Stimulated activated CD4-positive, alpha-beta T cell treated with anti-CD3 and anti-CD28 coated beads, TNF-alpha, amount 100 ng/mL, for 4 hours (primary cell): ENCODE measurements around the gene PEX11A.

Source experiments
- DNase-seq, 3 experiments: peaks; one replicate each; pipeline ENCODE4 v3.0.0-alpha.2; 2020; ENCODE audit warnings: low read depth in 3 of 3

The PEX11A gene

DNA sequence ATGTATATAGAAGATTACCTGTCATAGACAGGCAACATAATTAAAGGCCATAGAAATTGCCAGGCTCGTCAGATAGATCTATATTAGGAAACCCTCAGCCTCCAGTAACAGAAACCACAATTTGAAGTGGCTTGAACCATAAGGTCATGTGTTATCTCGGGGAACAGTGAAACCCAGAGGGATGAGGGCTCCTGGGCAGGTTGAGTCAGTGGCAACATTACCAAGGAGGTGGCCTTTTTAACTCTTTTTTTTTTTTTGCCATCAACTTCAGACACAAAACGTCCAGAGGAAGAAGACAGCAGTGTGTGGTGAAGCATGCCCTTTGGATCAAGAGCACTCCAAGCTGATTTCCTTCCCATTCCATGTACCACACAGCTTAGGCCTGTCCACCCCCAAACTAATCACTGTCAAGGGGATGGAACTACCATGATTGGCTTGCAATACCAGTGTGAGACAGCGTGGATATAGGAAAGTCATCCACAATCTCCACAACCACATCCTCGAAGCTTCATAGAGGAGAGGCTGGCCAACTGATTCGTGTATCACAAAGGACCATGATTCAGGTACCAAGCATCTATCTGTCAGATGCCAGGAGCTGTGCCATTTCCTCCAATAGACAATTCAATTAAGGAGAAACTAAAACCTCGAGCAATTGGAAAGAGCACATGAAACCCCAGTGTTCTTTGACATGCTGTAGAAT lies 34.3 kb downstream of the PEX11A start:
- DNase-seq: no peak

DNA sequence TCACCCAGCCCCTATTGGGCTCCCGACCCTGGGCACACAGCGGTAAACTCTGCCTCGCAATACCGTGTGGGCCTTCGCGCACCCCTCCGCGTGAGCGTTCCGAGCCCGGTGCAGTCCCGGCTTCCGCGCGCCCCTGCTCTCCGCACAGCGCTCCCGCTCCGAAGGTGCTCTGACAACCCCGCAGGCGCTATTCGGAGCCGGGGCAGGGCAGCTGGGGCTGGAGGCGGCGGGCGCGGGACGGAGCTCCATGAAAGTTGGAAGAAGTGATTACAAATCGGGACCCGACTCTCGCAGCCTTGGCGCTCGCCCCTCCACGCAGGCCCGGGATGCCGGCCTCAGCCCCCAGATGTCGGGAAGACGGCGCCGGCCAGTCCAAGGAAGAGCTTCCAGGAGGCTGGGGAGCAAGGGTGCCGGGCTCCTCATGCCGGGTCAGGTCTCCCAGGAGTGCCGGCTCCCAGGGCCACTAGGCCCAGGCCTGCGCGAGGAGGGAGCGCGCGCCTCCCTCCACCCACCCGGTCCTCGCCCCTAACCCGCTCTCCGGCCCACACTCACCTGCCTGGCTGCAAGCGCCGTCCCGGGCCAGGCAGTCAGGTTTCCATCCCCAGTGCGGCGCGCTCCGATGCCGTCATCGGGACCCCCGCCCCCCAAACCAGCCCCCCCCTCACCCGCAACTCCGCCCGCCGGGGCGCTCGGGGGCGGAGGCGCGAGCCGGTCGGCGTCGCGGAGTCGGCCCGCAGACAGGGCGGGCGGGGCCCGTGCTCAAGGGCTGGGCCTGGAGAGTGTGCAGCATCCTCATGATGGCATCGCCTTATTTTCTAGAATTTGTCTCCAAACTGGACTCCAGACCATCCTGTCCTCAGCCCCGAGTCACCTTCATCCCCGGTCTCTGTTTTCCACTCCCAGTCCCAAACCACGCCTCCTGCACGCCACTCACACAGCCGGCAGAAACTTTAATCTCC lies 35.4 kb downstream of the PEX11A start, which contains the start of gene KIF7:
Gene KIF7 (minus strand): TSS at position 621 of the 959 bp plus-strand sequence. CDS start 2,537 bp downstream, outside the sequence.
- DNase-seq: no peak

DNA sequence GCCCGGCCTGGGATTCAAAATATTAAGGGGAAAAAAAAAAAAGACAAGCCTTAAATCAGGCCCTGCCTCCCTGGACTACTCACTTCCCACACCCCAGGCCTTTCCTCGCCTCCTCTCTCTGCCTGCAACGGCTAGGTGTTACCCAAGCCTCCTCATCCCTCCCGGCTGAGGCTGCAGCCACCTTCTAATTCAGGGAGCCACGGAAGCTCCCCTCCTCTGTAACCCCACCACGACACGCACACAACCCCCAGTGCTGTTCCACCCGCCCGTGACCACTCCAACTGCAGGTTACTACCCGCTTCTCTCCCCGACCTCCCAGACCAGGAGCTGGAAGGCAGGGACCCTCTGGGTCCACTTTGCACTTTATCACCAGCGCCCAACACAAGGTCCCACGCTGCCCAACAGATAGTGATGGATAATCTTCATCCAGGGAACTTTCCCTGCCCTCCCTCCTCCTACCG lies 36.2 kb downstream of the PEX11A start:
- no peak for DNase-seq

DNA sequence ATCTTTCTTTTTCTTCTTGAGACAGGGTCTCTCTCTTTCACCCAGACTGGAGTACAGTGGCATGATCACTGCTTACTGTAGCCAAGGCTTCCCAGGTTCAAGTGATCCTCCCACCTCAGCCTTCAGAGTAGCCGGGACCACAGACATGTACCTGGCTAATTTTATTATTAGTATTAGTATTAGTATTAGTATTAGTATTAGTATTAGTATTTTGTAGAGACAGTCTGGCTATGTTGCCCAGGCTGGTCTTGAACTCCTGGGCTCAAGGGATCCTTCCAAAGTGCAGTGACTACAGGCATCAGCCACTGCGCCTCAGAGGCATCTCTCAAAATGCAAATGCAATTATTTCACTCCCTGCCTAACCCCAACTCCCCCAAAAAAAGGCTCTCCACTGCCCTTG lies 37.0 kb downstream of the PEX11A start:
- no peak for DNase-seq

DNA sequence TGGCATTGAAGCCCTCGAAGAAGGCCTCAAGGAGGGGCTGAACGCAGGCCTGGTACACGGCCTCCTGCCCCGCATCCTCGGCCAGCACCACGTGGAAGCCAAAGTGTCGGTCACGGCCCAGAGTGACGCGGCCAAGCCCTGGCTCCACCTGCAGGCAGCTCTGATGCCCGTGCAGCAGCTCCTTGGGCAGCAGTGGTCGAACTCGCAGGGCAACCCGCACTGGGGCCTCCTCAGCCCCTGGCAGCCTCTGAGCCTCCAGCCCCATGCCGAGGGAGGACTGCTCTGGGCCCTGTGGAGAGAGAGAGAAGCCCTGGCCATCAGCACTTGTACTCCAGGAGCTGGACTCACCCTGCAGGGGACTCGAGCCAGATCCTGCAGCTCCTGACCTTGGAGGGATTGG lies 37.9 kb downstream of the PEX11A start:
- DNase-seq: no peak

DNA sequence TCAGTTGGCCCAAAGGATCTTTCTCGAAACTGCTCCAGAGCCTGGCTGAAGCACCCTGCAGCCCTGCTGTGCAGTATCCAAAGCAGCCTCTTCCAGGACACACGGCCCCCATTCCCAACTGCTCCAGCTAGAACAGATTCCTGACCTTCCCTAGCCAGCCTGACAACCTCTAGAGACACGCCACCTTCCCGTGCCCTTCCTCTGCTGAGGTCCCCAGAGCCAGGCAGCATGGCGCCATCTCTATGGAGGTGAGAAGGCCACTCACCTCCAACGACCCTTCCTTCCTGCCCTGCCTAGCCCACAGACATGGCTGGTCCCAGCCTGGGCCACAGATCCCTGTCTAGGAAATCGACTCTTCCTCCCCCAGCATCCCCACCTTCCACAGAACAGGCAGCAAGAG lies 38.4 kb downstream of the PEX11A start:
- no peak for DNase-seq

DNA sequence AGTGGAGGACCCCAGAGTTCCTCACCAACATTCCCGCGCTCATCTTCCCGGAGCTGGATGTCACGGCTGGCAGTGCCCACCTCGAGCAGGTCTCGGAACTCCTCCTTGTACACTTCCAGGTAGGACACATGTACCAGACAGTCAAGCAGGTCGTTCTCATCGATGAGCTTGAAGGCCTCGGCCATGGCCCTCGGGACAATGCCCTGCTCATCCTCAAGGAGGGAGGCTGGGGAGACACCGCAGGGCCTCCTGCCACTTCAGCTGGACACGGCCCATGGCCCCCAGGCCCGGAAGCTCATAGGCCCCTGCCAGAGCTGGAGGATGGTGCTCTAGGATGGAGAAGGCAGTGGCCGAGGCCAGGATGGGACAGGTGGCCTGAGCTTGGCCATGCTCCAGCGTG lies 40.8 kb downstream of the PEX11A start:
- DNase-seq: no peak

DNA sequence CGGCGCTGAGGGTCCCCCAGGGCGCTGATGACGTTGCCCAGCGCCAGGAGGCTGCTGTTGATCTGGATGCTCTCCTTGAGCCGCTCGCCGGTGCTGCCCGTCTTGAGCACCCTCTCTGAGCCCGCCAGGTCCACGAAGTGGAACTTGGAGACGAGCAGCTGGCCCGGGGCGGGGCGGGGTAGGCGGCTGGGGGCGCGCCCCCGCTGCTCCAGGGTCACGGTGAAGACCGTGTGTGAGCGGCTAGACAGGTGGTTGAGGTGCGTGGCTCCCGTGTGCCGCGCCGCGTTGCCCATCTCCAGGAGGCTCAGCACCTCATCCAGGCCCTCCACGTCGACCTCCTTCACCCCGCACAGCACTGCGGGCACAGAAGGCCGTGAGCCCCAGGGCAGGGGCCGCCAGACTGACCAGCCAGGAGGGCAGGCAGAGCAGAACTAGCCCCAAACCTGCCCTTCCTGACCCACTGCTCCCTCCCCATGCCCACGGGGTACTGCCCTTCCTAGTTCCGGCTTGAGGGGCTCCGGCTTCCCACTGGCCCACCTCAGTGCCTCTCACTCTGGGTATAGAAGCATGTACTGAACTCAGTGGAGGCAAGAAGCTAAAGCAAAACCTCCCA lies 41.4 kb downstream of the PEX11A start:
- no peak for DNase-seq

DNA sequence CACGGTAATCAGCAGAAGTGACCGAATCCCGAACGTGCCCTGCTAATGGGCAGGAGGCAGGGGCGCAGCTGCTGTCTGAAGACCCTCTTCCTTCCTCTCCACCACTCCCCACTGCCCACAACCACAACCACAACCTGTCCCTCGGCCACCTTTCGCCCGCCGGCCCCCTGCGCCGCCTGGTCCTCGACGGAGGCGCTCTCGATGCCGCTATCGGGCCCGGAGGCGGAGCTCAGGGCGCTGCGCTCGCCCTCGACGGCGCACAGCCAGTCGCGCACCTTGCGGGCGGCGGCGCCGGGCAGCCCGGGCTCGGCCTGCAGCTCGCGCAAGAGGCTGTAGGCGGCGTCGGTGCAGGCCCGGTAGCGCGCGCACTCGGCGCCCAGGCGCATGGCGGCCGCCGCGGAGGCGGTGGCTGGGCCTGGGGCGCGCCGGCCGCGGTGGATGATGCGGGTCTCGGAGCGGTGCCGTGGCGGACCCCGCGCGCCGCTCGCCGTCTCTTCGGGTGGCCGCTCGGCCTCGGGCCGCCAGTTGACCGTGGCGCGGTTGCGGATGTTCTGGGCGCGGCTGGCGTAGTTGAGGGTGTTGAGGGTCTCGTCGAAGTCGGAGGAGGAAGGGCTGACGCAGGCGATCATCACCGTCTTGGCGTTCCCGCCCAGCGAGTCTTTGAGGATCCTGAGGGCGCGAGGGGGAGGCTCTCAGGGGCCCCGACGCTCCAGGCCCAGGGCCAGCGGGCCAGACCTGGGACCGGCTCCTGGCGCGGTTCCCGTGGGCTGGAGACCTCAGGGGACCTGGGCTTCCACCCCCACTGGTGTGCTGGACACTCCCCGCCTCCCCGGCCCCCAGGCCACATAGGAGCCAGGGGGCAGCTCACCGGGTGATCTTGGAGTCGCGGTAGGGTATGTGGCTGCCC lies 42.2 kb downstream of the PEX11A start:
- no peak for DNase-seq

DNA sequence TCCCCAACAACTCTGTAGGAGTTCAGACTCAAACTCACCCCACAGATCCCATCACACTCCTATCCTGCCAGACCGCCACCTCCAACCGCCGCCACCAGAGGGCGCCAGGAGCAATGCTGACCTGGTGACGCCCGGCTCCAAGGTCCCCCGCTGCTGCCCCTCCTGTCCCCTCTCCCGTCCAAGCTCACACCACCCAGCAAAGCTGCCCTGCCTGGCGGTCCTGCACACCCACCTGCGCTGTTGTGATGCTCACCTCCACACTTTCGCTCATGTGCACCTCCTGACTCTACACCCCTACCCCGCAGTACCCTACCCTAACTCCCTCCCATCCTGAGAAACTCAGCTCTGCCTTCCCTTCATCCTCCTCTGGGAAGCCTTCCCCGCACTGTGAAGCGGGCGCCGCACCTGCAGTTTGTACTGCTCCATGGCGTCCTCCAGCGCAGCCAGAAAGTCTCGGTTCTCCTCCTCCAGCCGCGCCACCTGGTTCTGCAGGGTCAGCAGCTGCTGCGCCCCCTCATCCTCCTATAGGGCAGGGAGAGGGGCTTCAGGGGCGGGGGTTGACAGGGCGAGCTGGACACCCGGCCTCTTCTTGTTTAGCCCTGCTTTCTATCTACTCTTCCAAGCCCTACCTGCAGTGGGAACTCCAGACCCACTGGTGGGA lies 43.2 kb downstream of the PEX11A start:
- DNase-seq: peak; percentile 10 to 35 (median 17)

DNA sequence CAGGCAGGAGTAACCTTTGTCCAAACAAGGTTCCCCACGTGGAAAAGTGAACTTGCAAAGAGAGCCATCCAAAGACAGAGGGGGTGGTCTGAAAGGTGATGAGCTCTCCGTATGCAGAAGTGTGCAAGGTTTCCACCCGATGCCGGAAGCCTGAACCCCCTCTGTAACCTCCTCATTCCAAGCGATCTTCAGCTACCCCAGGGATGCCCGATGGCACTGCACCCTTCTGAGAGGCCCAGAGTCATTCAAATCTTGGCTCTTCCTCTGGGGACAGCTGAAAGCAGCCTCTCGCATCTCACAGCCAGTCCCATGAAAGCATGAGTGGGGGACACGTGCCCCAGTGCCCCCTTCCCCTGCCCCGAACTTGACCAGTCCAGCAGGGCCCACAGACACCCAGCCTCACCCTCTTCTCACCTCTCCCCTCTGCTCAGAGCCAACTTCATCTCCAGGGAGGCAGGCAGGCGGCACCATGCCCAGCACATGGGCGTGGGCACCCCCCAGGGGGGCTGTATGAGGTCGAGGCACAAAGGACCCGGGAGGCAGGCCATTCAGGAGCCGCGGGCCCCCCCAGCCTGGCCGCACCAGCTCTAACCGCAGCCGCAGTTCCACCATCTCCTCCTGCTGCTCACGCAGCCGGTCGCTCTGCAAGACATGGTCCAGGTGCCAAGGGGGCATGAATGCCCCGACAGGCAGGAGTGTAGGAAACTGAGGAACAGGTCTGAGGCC lies 44.0 kb downstream of the PEX11A start:
- no peak for DNase-seq

DNA sequence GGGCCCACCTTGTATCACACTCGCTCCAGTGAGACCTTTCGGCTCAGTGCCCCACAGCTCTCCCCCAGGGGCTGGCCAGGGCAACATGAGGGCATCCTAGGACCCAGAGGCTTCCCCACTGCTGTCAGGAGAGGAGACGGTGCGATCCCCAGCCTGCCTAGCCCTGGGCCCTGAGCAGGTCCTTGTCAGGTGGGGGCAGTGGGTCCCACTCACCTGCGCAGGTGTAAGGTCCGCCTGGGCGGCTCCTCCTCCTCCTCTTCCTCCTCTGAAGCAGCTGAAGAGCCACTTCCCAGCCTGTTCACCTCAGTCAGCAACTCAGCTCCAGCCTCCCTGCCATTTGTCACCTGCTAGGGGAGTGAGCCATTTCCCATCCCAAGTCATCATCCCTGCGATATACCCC lies 44.9 kb downstream of the PEX11A start:
- no peak for DNase-seq

DNA sequence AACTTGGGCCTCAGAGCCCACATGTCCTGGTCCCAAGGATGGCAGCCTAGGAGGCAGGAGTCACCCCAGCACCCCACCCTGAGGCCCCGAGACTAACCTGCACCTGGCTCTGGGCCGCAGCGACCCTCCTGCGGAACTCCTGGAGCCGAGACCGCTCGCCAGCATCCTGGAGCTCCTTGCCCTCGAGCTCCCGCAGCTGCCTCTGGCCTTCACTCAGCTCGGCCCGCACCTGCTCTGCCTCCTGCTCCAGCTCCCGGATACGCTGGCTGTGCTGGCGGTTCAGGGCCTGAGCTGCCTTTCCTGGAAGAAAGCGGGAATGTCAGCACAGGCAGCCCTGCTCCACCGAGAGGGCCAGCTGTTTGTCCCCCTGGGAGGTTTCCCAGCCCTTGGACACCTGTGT lies 48.4 kb downstream of the PEX11A start:
- DNase-seq: no peak

DNA sequence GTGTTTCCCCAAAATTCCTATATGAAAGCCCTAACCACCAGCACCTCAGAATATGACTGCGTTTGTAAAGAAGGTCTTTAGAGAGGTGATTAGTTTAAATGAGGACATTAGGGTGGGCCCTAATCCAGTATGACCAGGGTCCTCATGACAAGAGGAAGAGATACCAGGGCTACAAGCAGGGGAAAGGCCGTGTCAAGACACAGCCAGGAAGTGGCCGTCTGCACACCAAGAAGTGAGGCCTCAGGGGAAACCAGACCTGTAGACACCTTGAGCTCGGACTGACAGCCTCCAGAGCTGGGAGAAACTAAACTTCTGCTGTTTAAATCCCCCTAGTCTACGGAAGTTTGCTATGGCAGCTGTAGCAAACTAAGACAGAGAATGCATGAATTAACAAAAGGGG lies 49.5 kb downstream of the PEX11A start:
- no peak for DNase-seq

DNA sequence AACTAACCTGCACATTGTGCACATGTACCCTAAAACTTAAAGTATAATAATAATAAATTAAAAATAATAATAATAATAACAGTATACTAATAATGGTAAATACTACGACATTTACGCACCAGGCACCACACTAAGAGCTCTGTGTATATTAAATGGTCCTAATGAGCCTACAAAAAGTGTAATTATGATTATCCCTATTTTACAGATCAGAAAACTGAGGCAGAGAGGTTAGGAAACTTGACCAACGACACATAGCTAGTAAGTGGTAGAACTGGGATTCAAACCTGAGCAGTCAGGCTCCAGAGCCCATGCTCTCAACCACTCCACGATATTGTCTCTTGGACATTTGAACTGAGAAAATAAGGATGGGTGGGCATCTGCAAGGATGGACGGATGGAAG lies 50.3 kb downstream of the PEX11A start:
- no peak for DNase-seq

DNA sequence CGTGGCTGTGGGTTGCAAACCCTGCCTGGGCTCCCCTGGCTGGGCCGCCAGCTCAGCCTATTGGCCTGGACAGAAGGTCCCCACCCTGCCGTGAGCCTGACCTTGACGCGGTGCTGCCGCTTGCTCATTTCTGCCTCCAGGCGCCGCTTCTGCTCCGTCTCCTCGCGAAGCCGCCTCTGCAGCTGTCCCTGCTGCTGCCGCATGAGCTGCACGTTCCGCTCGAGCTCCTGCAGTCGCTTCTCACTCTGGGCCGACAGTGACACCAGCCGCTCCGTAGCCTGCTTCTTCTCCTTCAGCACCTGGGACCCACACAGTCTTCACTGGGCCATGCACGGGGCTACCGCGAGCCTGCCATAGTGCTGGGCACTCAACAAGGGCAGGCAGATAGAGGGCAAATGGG lies 57.0 kb downstream of the PEX11A start:
- no peak for DNase-seq

DNA sequence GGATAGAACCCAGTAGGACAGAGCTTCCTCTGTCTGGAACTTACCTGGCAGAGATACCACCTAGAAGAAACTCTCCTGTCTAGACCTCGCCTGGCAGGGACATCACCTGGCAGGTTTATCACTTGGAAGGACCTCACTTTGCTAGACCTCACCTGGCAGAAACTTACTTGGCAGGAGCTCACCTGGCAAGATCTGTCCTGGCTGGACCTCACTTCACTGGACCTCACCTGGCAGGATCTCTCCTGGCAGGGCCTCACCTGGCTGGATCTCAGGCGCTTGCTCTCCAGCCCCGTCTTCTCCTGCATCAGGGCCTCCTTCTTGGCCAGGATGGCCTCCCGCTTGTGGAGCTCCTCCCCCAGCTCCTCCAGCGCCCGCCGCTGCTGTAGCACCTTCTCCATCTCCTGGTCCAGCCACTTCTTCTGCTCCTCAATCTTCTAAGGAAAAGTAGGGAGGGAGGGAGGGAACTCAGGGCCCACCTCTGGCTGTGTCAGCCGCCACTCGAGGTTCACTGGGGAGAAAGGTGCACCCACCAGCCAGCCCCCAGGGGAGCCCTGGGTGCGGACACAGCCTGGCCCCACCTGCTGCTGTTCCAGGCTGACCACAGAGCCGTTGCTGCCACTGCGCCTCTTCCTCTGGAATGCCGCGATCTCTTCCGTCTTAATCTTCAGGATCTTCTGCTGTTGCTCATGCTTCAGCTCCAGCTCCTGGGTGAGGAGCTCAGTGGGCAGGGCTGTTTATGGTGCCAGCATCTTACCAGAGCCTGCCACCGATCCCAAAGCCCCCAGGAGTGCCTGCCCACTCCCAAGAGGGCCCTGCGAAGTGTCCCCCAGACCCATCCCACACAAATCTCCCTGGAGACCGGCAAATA lies 57.8 kb downstream of the PEX11A start:
- no peak for DNase-seq

DNA sequence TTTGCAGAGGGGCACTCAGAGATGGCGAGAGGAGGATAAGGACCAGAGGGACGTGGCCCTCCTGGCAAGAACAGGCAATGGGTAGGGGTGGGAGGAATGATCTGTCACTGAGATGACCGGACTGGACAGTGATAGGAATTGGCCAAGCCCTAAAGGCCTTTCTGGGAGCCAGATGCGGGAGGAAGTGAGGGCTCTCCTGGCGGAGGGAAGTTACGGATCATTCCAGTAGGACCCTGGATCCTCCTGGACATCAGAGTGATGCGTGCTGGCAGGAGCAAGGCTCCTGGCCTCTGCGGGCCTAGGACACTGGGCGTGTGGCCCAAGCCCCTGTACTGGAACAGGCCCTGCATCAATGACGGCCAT lies 58.7 kb downstream of the PEX11A start:
- DNase-seq: no peak
